Stimulated activated CD4-positive, alpha-beta T cell treated with anti-CD3 and anti-CD28 coated beads, TNF-alpha, amount 100 ng/mL, for 1 hour (primary cell): Measurements from ENCODE around the gene RBFOX2.

Experiments used
- DNase-seq, 3 donors: peaks; one replicate each; pipeline ENCODE4 v3.0.0-alpha.2; 2020; ENCODE audit warnings: low read depth in 3 of 3, low spot score in 1 of 3

RBFOX2 gene

DNA sequence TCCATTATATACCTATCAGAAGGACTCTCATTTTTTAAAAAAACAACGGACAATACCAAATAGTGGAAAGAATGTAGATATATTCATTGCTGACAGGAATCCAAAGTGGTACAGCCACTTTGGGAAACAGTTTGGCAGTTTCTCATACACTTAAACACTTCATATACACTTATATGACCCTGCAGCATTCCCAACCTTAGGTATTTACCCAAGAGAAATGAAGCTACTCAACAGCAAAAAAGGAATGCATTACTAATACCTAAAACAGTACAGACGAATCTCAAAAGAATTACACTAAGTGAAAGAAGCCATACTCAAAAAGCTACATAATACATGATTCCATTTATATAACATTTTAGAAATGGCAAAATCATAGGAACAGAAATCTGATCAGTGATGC is 51.5 kb downstream of the RBFOX2 start:
- DNase-seq, result no peak

DNA sequence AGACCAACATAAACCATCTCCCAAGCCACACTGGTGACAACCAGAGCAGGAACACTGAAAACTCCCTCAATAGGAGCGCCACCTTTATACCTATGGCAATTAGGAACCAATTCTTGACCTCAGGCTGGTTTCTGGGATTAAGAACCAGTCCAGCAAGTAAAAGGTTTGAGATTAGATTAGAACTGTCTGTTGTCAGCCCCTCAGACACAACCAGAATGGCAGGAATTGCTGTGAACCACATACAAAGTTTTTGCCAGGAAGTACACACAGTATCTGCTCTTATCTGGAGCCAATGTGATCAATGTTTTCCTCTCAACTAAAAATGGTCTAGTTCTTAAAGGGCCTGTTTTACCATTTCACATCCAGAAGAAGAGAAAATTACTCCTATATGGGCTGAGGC is 55.2 kb downstream of the RBFOX2 start:
- DNase-seq, result no peak

DNA sequence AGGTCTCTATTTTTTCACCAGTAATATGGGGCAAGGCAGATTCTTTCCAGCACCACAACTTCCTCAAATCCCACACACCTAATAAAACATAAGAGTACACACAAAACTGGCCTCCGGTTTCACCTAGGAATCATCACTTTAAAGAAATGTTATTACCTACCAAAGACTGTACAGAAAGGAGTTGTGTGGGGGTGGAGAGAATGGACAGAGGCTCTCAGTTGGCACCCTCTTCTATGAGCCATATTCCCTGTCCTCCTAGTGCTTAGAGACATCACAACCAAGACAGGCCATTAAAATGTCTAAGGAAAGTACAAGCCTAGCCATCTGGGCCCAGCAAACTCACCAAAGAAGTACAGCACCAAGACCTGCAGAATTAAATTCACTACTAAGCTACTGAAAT is 56.1 kb downstream of the RBFOX2 start:
- no peak for DNase-seq

DNA sequence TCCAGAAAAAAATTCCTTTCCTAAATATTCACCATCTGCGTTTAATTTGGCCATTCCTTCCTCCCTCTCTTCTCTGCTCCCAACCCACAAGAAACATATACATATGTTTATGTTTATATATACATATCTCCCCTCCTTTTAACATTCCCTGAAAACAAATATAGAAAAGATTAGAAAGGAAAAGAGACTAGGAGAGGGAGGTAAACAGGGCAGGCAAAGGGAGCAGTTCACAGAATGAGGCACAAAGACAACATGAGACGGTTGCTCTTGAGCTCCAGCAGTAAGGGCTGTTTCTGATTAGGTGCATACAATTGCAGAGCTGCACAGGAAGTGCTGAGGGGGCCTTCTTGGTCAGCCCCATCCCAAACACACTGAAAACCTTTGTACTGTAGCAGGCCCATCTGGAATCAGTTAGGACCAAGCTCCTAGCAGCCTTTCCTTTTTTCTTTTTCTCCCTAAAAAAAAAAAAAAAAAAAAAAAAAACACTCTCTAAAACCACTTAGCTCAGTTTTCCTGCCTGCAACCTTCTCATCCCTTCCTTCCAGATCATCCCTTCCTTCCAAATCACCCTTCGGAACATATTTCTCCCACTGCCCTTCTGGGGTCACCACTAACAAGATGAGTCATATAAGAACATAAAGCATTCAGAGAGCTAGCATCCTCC is 57.0 kb downstream of the RBFOX2 start:
- no peak for DNase-seq

DNA sequence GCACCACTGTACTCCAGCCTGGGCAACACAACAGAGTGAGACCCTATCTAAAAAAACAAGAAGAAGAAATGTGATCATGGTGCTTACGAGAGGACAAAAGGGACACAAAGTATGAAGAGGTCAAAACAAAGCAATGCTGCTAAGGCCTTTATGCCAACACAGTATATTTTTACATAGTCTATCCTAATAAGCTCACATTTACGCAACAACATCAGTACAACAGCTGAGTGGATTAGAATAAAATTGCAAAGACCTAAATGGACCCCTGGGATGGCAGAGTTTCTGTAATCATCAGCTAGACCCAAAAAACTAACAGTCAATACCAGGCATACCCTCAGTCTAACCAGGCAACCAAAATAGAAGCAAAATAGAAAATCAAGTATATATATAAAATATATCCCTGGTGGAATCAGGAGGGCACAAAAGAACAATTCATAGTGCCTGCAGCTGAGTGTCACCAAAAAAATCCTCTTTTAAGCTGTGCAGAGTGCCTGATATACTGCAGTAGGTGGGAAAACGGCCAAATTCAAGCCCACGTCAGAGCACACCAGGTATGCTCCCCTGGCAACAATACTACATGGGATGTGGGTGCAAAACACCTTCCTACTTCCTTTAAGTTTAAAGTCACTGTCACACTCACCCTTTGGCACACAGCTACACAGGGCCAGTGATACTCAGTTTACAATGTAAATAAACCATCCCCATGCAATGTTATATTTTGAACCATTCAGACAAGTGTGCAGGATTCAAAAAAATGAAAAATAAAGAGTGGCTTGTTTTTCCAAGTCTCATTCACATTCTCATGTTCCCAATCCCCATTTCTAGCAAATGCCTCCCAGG is 57.8 kb downstream of the RBFOX2 start:
- DNase-seq, result no peak

DNA sequence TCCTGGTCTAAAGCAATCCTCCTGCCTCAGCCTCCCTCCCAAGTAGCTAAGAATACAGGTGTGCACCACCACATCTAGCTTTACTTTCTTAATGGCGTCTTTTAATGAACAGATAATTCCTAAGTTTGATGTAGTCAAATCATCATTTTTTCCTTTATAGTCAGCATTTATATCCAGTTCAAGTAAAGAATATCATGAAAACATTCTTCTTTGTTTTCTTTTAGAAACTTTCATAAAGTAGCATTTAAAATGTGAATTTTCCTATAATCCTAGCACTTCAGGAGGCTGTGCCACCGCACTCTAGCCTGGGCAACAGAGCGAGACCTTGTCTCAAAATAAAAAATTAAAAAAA is 61.6 kb downstream of the RBFOX2 start:
- no peak for DNase-seq

DNA sequence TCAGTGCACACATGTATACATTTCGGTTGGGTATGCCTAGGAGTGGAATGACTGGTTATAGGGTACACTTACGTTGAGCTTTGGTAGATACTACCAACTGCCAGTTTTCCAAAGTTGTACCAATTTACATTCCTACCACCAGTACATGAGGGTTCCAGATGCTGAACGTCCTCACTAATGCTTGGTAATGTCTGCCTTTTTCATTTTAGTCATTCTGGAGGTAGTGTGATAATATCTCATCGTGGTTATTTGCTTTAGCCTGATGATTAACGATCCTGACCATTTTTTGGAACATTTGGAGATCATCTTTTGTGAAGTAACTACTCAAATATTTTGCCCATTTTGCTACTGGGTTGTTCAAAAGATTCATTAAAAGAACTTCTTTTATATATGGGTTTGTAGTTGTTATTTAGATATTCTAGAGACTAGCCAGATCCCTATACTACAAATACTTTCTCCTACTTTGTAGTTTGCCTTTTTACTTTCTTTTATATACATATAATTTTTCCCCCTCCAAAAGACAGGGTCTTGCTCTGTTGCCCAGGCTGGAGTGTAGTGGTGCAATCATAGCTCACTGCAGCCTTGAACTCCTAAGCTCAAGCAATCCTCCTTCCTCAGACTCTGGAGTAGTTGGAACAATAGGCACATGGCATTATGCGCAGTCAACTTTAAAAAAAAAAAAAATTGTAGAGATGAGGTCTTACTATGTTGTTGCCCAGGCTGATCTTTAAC is 62.1 kb downstream of the RBFOX2 start:
- DNase-seq, result no peak

DNA sequence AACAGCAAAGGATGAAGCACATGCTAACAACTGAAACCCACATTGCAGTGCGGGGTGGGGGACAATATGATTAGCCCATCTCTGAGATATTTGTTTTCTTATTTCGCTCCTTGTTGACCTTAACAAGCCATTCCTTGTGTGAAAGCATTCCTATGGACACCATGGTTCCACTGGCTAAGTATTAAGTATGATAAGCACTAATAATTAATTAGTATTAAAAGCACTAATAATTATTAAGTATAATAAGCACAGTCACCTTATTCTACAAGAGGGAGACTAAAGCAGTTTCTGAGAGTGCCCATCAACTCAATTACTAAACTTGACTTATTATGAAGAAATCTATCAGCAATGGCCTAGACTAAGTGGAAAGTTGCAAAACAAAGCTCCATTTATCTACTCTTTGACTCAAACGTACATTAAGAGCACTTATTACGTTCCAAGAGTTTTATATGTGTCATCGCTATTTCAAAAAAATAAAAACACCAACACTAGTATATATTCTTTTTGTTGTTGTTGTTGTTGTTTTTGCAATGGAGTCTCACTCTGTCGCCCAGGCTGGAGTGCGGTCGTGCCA is 65.3 kb downstream of the RBFOX2 start:
- no peak for DNase-seq

DNA sequence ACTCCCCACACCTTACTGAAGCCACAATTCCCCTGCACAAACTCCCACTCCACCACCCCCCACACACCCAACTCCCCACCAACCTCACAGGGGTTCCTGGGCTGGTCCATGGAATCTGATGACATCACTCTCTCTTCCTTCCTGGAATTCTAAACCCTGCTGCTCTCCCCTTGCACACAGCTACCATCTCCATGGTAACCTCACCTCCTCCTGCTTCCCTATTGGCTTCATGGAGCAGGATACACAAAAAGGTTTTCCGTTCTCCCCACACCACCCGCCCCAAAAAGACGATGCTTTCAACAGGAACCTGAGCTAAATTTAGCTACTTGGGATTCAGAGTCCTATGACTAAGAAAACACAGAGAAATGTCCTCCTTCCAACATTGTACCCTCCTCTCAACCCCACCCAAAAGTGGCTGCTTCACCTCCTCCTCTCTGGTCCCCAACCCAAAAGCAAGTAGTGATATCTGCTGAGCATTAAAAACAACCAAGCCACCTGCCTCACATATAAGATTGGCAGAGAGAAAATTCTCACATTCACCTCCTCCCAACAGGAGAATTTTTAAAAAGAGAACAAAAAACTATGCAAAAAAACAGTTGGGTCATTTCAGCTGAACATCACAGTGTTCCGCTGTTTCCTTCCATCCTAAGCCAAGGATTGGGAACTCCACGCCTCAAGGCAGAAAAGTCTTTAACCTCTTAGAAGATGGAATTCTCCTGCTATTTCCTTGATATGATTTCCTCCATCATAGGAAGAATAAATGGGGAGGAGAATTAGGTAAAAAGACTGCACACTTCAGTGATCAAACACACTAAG is 66.9 kb downstream of the RBFOX2 start:
- no peak for DNase-seq

DNA sequence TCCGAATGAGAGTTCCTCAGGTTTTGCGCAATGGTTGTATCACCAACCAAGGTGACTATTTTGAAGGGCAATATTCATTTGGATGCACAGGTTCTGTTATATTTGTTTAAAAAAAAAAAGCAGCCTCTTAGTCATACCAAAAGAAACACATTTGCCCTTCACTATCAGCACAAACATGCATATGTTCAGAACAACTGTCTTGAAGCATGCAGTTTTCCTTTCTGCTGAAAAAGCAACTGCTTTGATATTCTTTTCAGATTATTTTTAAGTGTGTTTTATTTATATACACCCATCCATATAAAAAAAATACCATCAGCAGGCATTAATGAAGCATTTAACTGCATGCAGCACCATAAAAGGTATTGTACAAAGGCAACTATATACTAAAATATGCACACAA is 67.8 kb downstream of the RBFOX2 start:
- no peak for DNase-seq

DNA sequence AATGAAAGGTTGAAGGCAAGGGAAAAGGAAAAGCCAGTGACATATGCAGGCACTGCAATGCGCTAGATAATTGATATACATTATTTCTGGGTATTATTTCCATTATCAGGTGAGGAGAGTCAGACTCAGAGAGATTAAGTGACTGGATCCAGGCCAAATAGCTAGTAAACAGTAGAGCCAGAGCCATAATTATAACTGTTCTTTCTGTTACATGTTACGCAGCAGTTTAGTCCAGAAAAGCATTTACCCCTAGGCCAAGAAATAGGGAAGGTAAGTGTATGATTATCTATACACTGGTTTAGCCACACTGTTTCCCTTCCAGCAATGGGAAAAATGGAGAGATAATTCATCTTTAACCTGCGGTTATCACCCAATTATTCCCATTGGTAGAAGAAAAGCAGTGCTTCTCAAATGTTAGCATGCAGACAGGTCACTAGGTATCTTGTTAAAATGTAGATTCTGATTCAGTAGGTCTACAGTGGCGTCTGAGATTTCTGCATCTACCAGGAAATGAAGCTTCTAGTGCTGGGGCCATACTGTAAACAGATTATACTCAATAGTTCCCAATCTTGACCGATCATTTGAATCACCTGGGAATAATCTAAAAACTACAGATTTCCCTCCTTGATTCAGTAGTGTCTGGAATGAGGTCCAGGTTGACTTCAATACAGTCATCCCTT is 69.4 kb downstream of the RBFOX2 start:
- DNase-seq, result no peak

DNA sequence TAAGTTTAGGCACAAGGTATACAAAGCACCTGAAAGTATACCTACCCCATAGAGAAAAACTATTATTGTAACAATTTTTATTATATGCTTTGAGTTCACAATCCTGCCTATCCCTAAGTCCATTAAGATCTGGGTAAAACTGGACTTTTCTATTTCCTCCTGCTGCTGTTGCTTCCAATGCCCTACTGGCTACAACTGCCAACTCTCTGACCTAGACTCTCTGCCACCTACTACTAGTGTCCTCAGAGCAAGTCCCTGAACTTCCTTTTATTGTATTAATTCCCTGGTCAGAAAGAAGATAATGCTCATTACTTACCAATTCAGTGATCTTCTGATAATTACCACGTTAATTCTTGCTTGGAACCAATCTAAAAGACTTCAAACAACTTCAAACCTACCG is 70.3 kb downstream of the RBFOX2 start:
- no peak for DNase-seq

DNA sequence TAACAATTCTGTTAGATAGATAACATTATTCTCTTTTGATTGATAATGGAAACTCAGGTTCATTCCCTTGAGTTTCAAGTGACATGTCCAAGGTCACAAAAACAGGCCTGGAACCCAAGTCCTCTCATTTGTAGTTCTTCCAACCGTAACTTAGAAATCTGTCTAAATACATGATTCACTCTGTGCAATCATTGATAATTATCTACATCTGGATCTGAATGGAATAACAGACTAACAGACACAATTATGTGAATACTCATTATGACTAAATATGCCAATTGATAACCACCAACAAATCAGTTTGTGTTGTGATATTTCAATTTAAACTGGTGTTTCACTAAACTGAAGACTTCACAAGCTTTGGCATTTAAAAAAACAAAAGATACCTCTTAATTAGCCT is 71.0 kb downstream of the RBFOX2 start:
- DNase-seq, result no peak

DNA sequence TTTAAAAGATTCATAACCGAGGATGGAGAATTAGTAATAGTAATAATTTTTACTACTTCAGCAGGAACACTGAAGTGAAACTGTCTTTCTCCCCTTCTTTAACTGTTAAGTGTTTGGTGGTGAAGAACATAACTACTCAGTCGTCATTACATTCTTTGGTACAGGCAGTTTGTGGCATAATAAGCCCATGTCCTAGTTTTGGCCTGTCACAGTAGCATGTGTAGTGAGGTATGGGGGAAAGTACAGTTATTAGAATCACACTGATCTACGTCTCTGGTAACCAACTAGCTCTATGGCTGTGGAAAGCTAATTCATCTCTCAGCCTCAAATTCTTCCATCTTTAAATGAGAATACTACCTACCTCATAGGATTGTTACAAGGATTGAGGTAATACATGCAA is 71.8 kb downstream of the RBFOX2 start:
- no peak for DNase-seq

DNA sequence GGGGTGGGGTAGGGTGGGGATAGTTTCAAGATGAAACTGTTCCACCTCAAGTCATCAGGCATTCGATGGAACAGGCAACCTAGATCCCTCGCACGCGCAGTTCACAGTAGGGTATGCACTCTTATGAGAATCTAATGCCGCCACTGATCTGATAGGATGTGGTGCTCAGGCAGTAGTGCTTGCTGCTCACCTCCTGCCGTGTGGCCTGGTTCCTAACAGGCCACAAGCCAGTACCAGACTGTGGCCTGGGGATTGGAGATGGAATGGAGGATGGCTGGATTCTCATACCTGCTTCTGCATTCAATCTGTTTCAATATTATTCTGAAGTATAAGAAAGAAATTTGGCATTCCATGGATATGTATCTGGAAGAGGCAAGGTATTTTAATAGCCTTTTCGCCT is 73.1 kb downstream of the RBFOX2 start:
- no peak for DNase-seq

DNA sequence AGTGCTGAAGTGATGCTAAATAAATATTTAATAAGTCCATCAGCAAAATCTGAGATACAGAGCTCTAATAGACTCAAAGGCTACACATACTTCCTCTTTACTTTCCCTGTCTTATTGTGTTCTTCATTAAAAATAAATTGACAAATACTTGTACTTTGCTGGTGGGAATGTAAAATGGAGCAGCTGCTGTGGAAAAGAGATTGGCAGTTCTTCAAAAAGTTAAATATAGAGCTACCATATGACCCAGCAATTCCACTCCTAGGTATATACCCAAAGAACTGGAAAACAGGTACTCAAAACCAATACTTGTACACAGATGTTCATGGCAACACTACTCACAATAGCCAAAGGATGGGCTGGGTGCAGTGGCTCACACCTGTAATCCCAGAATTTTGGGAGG is 76.0 kb downstream of the RBFOX2 start:
- DNase-seq, result no peak

DNA sequence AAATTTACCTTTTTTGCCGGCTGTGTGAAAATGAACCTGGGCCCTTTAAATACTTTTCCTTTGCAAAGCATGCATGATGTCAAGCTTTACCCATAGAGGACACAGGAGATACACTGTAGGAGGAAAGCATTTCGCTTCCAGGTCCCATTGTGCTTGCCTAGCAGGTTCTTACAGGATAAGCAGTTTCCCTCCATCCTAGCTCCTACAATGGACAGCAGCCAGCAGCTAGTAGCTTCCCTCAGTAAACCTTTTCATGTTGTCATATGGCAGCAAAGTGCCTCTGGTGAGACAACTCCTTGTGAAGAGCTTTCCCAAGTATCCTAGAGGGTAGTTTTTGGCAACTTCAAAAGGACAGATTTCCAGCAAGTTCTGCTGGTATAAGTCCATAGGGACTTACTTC is 78.4 kb downstream of the RBFOX2 start:
- DNase-seq, result no peak

DNA sequence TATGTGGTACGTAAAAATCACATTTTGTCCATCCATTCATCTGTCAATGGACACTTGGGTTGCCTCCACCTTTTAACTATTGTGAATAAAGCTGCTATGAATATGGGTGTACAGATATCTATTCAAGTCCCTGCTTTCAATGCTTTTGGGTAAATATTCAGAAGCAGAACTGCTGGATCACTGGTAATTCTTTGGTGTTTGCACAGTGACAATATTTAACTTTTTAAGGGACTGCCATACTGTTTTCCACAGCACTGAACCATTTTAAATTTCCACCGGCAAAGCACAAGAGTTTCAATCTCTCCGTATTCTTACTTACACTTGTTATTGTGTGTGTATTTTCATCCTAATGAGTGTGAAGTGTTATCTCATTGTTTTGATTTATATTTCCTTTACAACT is 79.4 kb downstream of the RBFOX2 start:
- no peak for DNase-seq

DNA sequence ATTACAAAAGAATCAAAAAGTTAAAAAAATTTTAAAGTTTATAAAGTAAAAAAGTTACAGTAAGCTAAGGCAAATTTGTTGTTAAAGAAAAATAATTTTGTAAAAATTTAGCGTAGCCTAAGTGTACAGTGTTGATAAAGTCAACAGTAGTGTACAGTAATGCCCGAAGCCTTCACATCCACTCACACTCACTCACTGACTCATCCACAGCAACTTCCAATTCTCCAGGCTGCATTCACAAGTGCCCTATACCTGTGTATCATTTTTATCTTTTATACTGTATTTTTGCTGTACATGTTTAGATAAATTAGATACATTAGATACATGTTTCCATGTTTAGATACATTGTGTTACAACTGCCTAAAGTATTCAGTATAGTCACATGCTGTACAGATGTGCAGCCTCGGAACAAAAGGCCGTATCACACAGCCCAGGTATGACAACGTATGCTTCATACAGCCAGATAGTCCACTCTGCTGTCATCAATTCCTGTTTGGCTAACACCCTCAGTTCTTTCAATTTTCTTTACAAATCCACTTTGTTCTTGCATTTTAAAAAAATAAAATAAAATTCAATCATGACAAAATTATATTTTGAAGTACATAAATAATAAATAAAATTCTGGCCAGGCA is 80.7 kb downstream of the RBFOX2 start:
- no peak for DNase-seq

DNA sequence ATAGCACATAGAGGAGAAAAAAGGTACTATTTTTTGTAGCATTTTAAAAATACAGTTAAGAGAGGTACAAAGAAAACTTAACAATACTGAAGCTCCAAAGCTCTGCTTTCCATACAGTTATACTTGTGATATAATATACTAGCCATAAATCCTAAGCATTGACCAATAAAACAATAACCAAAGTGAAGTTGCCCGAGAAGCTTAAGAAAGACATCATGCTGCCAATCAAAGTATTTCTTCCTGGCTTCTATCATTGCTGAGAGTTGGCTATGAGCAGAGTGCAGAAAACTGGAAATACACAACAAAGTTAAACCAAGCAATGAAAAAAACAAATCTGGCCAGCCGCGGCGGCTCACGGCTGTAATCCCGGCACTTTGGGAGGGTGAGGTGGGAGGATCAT is 84.2 kb downstream of the RBFOX2 start:
- DNase-seq, result no peak
